Stimulated activated CD8-positive, alpha-beta memory T cell treated with anti-CD3 and anti-CD28 coated beads, Interleukin-4, amount 100 ng/mL, for 4 hours (primary cell): ENCODE measurements around the gene THEMIS.
"Not testable (repeated sequence)": the region's sequence is repeated elsewhere in the genome, so short reads cannot be mapped to it uniquely, and the experiment has no call there.

Source experiments
- DNase-seq, 2 donors: peaks; one replicate each; pipeline ENCODE4 v3.0.0-alpha.2; 2020; ENCODE audit warnings: low read depth in 2 of 2, low spot score in 1 of 2

THEMIS gene

GRCh38 chr6:127807806-127808517 lies 92.9 kb downstream of the THEMIS start:
- DNase-seq = no peak

DNA sequence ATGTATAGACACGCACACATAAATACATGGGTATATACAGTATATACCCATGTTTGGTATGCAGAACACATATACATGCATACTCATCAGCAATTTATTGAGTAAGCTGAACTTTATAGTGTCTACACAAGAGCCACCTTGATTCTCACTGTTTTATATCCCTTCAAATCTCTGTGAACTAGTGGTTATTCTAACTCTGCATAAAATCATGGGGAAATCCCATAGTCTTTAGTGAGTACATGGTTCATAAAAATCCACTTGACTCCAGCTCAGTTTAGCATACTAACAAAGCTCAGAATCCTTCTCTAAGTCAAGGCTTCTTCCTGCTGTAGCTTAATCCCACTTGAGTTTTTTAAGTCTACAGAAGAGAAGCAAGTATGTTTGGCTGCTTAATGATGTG lies 104.1 kb downstream of the THEMIS start:
- no peak for DNase-seq

DNA sequence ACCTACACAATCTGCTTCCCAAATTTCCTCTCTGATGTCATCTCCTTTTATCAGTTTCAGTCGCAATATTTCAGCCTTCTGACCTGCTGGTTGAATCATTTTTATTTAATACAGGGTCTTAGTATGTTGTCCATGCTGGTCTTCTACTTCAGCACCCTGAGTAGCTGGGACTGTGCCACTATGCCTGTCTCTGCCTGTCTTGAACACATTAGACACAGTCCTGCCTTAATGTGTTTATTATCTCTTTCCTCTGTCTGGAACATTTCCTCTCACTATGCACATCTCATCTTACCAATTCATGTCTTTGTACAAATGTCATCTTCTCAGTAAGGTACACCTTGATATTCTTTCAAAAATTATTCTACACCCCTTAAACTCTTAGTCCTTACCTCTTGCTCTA lies 106.5 kb downstream of the THEMIS start:
- no peak for DNase-seq

DNA sequence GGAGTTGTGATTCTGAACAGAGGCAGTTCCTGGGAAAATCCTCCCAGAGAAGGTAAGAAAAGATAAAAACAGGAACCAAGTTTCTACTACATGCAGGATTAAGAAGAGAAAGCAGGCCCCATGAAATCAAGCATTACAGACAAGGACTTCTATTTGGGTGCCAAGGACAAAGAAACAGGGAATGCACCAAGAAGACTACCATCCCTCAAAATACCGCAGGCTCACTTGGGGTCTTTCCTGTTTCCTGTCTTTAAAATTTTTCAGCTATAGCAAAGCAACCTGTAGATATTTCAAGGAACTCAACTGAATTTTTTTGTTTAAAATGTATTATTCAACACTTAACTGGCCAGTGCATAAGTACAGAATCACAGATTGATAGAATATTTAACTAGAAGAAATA lies 107.5 kb downstream of the THEMIS start:
- no peak for DNase-seq

DNA sequence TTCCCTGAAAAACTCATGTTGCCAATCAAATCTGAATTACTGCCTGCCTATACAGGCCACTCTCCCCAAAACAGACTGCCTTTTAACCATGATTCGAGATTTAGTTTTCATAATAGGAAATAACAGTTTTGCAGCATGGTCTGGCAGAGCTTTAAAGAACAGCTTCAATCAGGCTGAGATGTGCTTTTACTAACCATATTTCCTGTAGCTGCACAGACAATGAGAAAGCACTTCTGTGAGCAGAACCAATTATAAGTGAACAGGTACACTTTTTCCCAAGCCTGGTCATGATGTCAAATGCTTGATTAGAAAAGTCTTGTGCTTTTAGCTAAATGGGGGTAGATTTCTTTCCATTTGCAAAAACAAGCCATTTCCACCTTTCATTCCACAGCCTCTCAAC lies 108.2 kb downstream of the THEMIS start:
- no peak for DNase-seq

GRCh38 chr6:127791779-127792528 lies 108.9 kb downstream of the THEMIS start:
- DNase-seq = no peak

DNA sequence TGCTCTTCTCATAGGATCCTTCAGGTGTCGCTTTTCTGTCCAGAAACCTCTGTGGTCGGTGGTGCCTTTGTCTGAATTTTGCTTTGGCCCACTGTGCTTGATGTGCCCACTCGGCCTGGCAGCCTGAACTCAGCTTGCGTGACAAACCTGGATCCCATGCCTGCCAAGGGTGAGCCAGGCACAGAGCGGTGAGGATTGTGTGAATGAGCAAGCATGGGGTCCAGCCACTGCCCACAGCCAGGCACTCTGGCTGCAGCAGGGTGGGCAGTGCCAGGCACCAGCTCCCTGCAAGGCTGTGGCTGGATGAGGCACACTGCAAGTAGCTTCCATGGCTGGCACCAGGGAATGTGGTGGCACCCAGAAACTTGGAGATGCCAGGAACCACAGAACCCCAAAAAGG lies 110.3 kb downstream of the THEMIS start:
- DNase-seq = no peak

- no peak for DNase-seq
Measured at GRCh38 chr6:127786109-127786508, 114.7 kb downstream of the THEMIS start.

DNA sequence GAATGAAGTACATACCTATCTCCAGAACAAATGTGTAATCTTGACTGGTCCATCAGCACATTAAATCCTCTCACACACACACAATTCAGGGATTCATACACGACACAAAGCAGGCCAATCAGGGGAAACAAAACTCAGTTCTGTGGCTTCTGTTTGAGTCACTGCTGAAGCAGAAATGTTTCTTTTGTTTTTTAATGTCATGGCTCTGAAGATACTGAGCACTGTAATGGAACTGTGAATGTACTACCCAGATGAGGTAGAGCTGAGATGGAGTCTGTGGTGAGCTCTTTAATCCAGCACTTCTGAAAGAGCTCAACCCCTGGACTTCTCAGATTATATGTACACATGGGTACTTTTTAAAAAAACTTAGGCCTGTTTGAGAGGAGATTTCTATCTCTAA lies 116.4 kb downstream of the THEMIS start:
- DNase-seq = no peak

- not testable (repeated sequence) for DNase-seq
Measured at GRCh38 chr6:127781636-127782272, 119.1 kb downstream of the THEMIS start.

GRCh38 chr6:127776320-127776719 lies 124.5 kb downstream of the THEMIS start:
- DNase-seq = no peak

DNA sequence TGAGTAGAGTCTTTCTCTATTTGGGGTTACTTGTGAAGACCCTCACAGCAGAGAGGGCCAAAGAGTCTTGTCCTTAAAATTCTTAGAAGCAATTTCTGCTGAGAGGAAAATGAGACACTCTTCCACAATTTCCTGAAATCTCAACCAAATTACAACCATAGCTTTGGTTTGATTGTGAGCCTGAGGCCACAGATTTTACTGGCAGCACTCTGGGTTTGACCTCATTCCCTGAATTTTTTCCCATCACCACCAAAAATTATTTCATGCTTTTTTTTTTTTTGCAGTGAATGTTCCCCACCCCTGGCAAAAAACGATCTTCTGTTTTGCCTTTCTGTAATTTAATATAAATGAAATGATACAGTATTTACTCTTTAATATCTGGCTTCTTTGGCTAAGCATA lies 125.5 kb downstream of the THEMIS start:
- DNase-seq = no peak

- DNase-seq = no peak
Measured at GRCh38 chr6:127768745-127769144, 132.1 kb downstream of the THEMIS start.

DNA sequence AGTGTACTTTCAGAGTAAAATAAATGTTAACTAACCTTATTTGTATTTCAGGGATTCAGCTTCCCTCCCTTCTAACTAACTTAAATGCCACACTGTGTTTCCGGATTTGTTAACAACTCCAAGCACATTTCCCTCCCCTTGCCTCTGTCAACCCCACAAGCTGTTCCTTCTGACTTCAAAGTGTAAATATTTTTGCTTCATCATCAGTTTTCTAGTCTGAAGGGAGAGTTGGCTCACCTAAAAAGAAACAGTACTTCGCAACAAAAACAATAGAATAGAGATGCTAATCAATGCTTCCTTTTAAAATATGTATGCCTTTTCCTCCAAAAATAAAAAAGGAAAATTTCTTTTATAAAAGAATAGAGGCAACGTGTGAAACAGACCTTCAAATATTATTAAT lies 132.6 kb downstream of the THEMIS start:
- no peak for DNase-seq

GRCh38 chr6:127765949-127766348 lies 134.9 kb downstream of the THEMIS start:
- no peak for DNase-seq

DNA sequence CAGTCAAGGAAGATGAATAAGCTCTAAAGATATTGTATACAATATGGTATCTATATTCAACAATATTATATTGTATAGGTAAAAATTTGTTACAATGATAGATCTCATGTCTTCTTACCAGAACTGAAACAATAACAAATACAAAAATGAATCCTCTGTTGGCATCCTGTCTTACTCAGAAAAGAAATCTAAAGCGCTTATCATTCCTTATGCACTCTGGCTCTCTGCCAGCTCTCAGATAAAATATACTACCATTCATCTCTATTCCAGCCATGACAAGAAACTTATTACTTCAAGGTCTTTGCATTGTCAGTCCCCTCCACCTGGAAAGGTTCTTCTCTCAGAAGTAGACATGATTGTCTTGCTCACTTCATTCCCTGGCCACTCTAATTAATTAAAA lies 138.6 kb downstream of the THEMIS start:
- DNase-seq = no peak

DNA sequence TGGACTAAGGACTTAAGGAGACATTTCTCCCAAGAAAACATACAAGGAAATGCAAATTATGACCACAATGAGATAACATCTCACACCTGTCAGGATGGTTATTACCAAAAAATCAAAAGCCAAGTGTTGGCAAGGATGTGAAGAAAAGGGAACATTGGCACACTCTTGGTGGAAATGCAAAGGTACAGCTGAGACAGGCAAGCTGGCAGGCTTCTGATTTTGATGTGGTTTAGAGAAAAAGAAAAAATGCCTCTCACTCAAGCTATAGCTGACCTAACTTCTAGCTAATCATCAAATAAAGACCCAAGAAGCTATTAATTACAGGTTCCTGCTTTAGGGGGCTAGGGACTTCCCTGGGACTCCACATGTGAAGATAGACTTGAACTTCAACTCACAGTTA lies 139.8 kb downstream of the THEMIS start:
- no peak for DNase-seq

DNA sequence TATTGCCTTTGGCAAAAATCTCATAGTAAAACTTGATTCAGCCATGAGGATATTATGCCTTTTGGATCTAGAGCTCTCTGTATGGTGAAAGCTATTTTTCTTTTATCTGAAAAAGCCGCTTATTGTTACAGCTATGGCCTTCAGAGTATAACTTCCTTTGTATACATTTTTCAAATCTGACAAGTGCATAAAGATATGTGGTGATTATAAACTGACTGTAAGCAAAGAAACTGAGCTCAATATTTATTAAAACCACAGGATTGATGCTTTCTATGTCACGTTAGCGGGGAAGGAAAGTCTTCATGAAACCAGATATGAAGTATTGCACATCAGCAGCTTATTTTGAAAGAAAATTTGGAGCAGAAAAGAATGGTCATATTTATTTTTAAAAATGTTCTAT lies 151.8 kb downstream of the THEMIS start:
- DNase-seq = no peak

DNA sequence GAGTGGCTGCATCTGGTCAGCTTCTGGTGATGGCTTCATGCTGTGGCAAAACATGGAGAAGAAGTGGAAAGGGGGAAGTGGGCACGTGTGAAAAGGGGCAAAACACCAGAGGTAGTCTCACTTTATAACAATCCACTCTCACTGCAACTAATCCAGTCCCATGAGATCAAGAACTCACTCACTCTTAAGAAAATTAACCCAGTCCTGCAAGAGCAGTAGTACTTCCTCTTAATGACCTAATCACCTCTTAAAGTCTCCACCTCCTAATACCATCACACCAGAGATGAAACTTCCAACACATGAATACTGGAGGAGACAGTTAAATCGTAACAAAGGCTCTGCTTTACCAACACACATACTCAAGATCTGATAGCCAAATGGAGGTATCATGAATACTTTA lies 152.6 kb downstream of the THEMIS start:
- no peak for DNase-seq

DNA sequence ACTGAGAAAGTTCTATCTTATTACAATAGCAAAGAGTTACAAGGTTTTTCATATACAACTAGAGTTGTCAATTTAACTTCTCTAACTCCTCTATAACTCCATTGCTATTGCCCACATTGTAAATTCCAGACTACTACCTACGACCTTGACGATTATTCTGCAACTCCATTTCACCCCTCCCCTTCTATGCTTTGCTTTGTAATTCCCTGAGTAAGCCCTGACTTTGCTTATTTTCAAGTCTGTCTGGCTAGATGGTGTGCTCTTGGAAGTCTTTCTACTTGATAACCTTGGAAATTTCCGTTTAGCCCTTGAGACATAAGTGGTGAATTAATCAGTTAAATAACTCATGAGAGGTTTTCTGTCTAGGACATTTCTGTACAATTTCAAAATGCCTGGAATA lies 162.4 kb downstream of the THEMIS start:
- no peak for DNase-seq

GRCh38 chr6:127737768-127738167 lies 163.1 kb downstream of the THEMIS start:
- DNase-seq = no peak

DNA sequence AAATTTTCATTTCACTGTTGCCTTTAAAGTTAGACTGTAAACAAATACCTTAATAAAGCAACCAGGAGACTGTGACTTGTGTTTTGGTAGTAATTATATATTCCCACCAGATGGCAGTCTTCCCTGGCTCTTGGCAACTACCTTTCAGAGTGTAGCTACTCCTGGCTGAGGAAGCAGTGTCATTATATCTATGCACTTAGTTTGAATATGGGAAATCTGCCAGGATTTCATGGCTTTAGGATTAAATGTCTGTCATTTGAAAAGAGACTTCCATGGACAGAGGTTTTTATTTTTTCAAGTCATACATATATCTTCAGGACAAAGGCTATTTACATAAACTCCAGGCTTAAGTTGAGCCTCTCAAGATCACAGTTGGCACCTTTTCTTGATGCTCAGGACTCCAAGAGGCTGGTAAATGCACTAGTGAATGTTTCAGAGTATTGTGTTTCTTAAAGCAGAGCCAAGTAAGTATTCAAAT lies 163.8 kb downstream of the THEMIS start:
- DNase-seq = no peak
